Measurements from ENCODE around the gene CATSPER1. TPM values are rescaled to one million over a fixed set of nuclear protein-coding genes. Genes with fewer than 3 reads are reported as not detected.

Gene CATSPER1
- total RNA-seq, 4 donors from 2014 or later = 0.52 TPM; not detected in 3

GRCh38 chr11:65981972-65982823 lies 44.1 kb downstream of the CATSPER1 start:
- Histone ChIP-seq H3K4me1 (peaks cover 0 to 16% (median 8%) of the 10 kb centered on the region in 4 donors), H3K36me3 (peaks cover 22 to 32% (median 31%) of the 10 kb centered on the region in 4 donors), H3K27me3 (no peaks in the 10 kb centered on the region), H3K9me3 (no peaks in the 10 kb centered on the region), H3K27ac (replicated peaks in 1 of 4) (no peak overlapping the region), H3K4me3 (no peak overlapping the region)
- 73% methylated on average over 14 of the region's 16 CpGs for WGBS
- TF ChIP-seq EP300 (IDR thresholded peaks at IDR 0.05) (no peak), POLR2AphosphoS5 (IDR thresholded peaks at IDR 0.05) (peak in 1 of 2 donors; percentile 20)
- no peak for DNase-seq (ENCODE audit: extremely low spot score)
- intact Hi-C loops (cut with DNase I) = loop anchor here (10.0 kb wide), 1 partner anchor 57 kb away; no protein-coding TSS in a partner anchor

DNA sequence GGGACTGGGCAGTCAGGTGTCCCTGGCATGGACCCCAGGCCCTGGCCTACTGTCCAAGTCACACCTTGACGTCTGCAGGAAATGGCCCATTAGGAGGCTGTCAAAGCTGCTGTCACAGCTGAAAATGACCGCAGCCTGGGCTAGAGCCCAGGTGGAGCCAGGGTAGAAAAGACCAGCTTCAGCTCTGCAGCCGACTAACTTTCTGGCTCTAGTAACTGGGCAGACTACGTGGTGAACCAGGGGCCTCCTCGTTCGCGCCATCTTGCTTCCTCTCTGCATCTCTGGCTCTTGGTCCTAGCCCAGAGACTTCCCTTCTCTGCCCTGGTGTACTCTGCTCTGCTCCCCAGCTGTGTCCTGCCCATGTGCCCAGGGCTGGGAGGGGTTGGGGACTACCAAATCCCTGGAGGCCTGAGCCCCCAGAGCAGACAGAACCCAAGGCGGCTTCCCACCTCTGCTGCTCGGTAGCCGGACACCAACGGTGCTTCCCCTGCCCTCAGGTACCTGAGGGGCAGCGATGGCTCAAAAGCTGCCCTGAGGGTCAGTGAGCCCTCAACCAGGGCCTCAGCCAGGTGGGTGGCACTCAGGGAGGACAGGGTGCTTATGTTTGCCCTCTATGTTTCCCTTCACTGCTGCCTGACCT lies 45.1 kb downstream of the CATSPER1 start:
- Histone ChIP-seq H3K27ac (replicated peaks in 1 of 4) (no peak overlapping the region), H3K9me3 (no peaks in the 10 kb centered on the region), H3K27me3 (no peaks in the 10 kb centered on the region), H3K4me1 (peaks cover 0 to 16% (median 8%) of the 10 kb centered on the region in 4 donors), H3K4me3 (no peak overlapping the region), H3K36me3 (peaks cover 28 to 42% (median 40%) of the 10 kb centered on the region in 4 donors)
- TF ChIP-seq POLR2A (IDR thresholded peaks at IDR 0.05; ENCODE audit: low read depth) (no peak), EP300 (IDR thresholded peaks at IDR 0.05) (no peak), POLR2AphosphoS5 (IDR thresholded peaks at IDR 0.05) (no peak), CTCF (IDR thresholded peaks at IDR 0.05) (no peak)
- intact Hi-C loops (cut with DNase I) = loop anchor here (10.0 kb wide), 1 partner anchor 56 kb away; no protein-coding TSS in a partner anchor
- no peak for DNase-seq (ENCODE audit: extremely low spot score)
- WGBS = 78% methylated on average over 9 of the region's 12 CpGs

- Histone ChIP-seq H3K4me1 (no peaks in the 10 kb centered on the region), H3K27me3 (no peaks in the 10 kb centered on the region), H3K36me3 (peaks cover 28 to 57% (median 50%) of the 10 kb centered on the region in 4 donors), H3K27ac (replicated peaks in 1 of 4) (no peak overlapping the region), H3K9me3 (no peaks in the 10 kb centered on the region), H3K4me3 (no peak overlapping the region)
- no peak for DNase-seq (ENCODE audit: extremely low spot score)
- WGBS = 74% methylated on average over 10 of the region's 10 CpGs
- intact Hi-C loops (cut with DNase I) = no loop called here
- no peak for TF ChIP-seq POLR2A (IDR thresholded peaks at IDR 0.05; ENCODE audit: low read depth)
- no peak for TF ChIP-seq CTCF (IDR thresholded peaks at IDR 0.05)
- no peak for TF ChIP-seq POLR2AphosphoS5 (IDR thresholded peaks at IDR 0.05)
- TF ChIP-seq EP300 (IDR thresholded peaks at IDR 0.05) = no peak
These were observed 47.0 kb downstream of the CATSPER1 start for GRCh38 chr11:65979261-65979759.

DNA sequence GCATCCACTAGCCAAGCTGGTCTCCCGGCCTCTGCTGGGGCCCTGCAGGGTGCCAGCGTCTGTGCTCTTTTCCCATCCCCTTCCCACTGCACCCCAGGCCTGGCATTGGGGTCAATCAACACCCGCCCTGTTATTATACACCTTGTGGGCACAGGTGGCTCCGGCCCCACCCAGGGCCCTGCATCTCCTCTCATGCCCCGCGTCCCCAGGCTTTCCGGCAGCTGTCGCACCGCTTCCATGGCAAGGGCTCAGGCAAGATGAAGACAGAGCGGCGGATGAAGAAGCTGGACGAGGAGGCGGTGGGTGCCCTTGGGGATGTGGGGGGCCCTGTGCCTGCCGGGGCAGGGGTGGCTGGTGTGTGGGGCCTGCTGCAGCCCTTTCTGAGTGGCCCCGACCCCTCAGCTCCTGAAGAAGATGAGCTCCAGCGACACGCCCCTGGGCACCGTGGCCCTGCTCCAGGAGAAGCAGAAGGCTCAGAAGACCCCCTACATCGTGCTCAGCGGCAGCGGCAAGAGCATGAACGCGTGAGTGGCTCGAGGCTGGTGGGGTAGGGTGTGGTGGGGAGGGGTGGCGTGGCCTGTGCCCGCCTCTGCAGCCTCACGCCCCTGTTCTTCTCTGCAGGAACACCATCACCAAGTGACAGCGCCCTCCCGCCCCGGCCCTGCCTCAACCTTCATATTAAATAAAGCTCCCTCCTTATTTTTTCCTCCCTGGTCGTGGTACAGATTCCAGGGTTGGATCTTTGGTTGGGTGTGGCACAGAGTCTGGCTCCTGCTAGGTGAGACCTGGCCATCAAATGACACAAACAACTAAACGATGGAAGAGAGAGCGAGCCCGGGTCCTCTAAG lies 47.7 kb downstream of the CATSPER1 start:
- no peak overlapping the region for H3K4me3 ChIP-seq
- no peaks in the 10 kb centered on the region for H3K9me3 ChIP-seq
- H3K4me1 ChIP-seq = no peaks in the 10 kb centered on the region
- no peak overlapping the region for H3K27ac ChIP-seq (replicated peaks in 1 of 4)
- intact Hi-C loops (cut with DNase I) = no loop called here
- WGBS = 86% methylated on average over 24 of the region's 34 CpGs
- no peak for DNase-seq (ENCODE audit: extremely low spot score)
- H3K36me3 ChIP-seq = peaks cover 31 to 61% (median 52%) of the 10 kb centered on the region in 4 donors
- no peaks in the 10 kb centered on the region for H3K27me3 ChIP-seq
- no peak for TF ChIP-seq CTCF (IDR thresholded peaks at IDR 0.05)
- no peak for TF ChIP-seq POLR2AphosphoS5 (IDR thresholded peaks at IDR 0.05)
- no peak for TF ChIP-seq EP300 (IDR thresholded peaks at IDR 0.05)
- TF ChIP-seq POLR2A (IDR thresholded peaks at IDR 0.05; ENCODE audit: low read depth) = no peak

Data from esophagus muscularis mucosa (tissue), 4 donors.